Activated CD4-positive, CD25-positive, alpha-beta regulatory T cell treated with anti-CD3 and anti-CD28 coated beads, Interleukin-2, amount 50 U/mL, for 72 hours (primary cell): ENCODE data around the gene RALGPS1.

Source experiments
- DNase-seq: peaks from one replicate; pipeline ENCODE4 v3.0.0; 2021

The RALGPS1 gene

DNA sequence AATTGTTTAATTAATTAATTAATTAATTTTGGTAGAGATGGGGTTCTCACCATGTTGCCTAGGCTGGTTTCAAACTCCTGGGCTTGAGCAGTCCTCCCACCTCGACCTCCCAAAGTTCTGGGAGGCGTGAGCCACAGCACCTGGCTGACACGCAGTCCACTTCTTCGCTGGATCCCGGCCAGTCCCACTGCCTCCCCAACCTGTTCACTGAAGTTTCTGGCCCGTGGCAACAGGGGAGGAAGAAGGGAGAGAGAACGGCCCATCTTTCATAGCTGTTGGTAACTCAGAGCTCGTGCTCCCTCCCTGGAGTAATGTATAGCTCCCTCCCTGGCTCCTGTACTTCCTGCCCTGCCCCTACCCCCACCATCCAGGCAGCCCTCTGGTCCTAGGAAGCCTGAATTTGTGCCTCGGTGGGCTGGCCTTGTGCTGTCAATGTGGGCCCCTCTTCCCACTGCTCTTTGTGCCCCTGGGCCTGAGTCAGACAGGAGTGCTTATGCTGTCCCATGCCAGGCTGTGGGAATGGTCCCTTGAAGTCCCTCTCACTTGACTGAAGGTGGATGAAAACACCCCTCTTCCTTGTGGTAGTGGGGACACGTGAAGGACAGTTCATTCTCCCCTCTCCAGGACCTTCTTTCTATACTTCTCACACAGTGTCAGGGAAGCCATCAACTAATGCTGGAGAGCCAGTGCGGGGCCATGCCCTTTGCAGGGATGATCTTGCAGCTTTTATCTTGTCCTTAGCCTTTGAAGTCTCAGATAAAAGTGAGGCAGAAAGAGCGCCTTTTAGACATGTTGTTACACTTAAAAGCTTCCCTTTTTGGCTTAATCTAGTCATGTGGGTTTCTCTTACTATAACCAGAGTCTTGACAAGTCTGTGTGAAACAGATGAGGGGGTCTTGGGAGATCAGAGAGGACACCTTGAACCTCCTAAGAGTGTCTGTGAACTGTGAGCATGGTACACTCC, 169.8 kb downstream of the RALGPS1 start:
- no peak for DNase-seq

DNA sequence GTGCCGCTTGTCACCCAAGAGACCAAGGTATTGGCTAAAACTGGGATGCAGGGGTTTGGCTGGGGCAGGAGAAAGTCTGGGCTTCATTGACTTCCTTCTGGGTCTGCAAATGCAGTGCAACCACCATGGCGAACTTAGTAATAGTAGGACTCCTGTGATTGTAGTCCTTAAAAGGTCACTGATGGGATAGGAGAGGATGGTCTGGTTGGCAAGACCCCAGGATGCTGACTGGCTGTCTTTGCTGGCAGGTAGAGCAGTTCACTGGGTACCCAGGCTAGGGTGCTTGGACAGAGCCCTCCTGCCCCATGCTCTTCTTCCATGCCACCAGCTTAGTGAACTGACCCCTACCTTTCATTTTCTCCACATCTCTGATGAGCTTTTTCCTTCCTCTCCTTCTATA, 170.6 kb downstream of the RALGPS1 start:
- no peak for DNase-seq

DNA sequence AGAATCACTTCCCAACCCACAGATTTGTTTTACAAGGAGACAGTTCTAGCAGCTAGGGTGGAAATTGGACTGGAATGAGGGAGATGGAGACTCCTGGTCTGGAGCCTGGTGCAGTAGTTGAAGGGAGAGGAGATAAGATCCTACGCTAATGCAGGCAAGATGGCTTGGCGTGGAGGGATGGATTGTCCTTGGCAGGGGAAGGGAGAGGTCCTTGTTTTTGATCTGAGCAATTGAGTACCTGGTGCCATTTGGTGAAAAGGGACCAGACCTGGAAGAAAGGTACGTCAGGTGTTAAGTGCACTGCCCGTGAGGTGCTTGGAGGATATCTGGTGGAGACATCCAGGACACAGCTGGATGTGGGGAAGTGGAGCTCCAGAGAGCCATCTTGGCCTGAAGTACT, 172.2 kb downstream of the RALGPS1 start:
- DNase-seq = no peak

DNA sequence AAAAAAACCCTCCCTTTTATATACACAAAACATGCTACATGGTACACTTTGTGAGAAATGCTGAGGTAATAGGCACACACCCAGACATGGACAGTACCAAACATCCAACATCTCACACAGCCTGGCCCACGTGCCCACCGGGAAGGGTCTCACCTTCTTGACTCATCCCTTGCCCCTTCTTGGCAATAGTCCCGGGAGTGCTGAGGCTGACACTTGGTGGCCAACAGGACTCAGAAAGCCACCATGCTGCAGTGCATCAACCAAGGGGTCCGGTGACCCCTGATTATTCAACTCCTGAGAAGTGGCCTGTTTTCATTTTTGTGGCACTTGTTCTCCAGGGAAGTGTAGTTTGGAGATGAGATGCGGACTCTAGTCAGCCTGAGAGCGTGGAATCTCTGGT, 172.8 kb downstream of the RALGPS1 start:
- no peak for DNase-seq

DNA sequence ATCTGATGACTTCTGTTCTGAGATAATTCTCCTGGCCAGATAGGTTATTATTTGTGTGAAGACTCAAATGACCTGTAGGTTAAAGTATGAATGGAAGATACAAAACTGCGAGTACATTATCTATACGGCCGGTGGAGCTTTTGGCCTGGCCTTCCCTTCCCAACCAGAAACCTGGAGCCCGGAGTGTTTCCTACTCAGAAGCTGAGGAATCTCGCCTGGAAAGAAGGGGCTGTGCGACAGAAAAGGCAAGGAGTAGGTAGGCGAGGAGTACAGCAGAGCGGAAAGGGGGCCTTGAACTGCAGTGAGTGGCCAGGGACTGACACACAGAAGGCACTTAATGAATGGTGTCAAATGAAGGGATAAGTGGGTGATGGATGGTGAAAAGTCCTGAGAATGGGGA, 173.3 kb downstream of the RALGPS1 start:
- DNase-seq = no peak

DNA sequence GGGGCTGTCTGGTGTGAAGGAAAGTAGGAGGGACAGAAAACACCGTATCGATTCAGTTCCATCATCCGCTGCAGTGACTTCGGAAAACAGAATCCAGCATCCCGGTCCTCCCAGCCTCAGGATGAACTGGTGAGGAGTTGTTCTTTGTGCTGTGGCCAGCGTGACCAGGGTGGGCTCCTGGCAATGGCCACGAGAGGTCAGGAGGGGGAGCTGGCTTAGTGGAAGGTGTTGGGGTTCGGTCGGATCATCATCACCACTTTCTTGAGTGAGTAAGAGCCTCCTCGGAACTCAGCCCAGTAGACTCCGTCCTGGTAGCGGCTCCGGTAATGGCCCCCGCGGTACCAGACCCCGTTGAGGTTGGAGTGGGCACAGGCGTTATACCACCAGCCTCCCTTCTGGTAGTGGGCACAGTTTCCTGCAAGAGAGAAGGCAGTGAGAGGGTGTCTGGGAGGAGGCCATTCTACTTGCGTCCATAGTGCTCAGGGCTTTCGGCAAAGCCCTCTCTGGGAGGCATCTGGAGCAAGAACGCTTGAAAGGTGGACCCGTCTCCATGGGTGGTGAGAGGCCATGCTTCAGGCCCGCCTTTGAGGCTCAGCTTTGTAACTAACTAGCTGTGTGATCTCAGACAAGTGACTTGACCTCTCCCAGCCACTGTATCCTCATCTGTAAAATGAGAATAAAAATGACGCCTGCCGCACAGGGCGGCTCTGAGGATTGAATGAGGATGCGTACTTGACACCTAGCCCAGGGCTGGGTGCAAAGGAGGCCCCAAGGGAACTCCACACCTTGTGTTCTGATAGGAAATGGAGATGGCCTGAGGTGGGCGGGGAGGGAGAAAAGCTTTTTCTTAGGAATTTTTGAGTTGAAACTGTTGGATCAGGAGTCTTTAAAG, 174.4 kb downstream of the RALGPS1 start:
- no peak for DNase-seq

DNA sequence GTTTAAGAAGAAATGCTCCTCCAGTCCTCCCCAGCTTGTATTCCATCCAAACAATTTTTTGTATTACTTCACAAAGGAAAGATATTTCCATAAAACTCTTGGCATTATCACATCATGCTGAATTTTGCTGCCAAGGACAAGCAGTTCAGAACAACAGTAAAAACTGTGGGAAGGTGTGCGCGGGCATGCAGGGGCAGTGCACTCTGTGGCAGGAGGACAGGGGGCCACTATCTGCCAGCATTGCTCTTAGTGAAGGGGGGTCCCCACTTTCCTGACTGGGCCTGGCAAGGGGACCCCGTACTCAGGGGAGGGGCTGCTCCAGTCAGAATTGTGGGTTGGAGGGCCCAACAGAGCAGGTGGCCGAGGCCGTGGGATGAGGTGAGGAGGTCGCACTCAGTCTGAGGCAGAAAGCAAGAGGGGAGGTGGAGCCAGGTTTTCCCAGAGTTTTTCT, 175.1 kb downstream of the RALGPS1 start:
- DNase-seq = no peak

DNA sequence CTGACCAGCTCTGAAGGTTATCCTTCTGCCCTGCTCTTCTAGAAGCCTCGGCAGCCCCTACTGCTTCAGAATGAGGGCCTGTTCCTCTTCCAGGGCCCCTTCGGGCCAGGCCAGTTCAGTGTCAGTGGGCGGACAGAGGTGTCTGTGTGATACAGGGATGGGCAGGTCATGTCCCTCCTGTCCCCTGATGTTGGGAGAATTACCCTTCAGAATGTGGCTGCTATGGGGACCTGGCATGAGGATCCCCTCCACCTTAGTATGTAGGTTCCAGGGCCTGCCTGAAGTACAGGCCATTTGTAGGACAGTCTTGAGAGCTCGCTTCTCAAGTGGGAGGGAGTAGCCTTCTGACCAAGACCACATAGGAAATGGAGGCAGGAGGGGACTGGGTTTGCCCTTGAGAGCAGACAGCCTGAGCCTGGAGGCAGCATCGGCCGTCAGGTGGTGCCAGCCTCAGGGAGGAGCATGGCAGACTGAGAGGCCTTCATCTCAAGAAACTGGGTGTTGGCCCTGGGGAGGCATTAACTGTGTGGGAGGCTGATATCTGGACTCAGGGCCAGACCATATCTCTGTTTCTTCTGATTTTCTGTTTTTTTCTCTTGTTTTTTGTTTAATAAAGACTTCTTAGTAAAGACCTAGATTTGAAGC, 175.9 kb downstream of the RALGPS1 start:
- DNase-seq = no peak

DNA sequence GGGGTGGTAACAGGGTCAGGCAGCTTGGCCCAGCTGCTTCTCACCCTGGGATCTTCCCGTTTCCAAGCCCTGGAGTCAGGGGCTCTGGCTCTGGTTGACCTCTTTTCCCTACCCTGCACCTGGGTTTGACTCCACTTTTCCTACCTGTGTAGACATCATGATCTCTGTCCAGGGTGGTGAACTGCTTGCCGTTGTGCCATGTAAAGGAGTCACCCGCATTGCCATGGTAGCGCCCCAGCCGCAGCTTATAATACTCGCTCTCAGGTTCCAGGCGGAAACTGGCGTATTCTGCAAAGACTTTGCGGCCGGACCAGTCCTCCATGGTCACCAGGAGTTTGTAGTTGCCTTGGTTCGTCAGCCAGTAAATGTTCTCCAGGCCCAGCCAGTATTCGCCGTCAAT, 176.9 kb downstream of the RALGPS1 start:
- DNase-seq = no peak

DNA sequence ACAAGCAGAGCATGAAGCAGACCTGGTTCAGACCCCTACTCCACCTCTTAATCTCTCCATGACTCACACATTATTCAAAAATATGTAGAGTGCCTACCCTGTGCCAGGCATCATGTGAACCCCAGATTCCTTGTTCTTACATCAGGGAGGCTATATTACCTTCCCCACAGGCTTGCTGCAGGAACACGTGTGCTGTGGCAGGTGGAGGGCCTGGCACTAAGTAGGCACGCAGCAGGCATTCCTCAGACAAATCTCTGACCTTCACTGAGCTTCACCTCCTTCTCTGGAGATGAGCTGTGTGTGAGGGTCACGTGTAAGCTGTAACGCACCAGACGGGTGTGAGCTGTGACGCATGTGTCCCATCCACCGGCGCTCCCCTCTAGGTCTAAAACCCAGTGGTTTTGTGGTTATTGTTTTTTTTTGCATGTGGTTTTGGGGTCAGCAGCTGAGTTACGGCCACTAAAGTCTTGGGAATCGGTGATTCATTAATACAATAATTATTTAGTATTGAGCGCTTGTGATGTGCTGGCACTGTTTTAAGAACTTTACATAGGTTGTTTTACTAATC, 177.5 kb downstream of the RALGPS1 start:
- no peak for DNase-seq

DNA sequence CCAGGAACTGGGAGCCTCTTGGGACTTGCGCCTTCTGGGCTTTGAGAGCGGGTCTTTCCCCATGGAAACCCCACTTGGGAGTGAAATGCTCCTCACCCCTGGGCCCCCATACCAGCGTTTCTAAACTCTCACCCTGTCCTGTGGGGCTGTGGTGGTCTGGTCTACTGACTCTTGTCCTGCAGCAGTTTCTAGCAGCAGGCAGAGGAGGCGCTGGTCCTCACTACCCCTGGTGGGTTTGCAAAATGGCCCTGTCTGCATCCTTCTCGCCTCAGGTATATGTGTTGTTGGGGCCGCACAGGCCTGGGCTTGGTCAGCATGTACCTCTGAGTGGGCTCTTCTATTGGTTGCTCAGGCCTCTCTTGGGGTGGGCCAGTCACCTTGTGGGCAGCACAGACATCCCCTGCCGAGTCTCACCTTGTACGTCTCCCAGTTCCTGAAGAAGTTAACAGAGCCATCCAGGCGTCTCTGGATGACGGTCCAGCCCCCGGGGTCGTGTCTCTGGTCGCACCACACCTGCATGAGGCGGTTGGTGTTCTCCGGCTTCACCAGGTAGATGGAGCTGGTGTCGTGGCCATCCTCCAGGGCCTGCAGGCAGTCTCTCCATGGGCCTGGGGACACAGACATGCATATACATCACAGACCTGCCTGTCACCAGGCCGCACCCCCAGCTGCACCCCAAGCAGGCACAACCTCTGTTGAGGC, 178.9 kb downstream of the RALGPS1 start:
- DNase-seq = no peak

DNA sequence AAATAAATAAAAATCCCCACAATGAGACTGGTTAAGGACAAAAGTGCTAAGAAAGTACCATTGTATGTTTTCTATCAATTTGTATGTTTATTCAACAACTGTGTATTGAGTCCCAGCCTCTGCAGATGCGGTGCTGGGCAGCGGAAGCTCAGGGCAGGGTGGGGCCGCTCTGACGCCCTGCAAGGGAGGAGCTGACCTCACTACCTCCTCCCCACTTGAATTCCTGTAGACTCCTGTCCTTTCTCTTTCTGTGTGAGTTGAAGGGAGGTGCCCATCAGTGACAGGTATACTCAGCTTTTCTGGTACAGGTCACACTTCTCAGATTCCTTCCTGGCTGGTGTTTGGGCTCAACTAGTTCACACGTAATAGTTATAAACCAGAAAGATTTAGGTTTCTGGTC, 180.8 kb downstream of the RALGPS1 start:
- DNase-seq = no peak

DNA sequence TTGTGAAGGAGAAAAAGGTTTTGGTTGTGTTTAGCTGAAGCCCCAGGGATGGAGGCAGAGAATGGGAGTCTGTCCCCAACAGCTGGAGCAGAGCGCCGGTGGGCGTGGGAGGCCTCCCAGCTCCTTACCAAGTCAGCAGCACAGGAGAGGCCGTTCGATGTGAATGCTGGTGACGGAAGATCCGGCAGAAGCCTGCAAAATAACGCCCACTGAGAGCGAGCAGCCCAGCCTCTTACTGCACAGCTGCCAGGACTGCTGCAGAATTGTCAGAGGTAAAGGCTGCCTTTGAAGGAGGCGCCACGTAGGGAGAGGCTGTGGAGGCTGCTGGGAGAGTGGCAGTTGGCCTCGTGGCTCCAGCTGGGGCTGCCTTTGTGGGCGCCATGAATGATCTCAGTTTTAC, 181.6 kb downstream of the RALGPS1 start:
- no peak for DNase-seq

DNA sequence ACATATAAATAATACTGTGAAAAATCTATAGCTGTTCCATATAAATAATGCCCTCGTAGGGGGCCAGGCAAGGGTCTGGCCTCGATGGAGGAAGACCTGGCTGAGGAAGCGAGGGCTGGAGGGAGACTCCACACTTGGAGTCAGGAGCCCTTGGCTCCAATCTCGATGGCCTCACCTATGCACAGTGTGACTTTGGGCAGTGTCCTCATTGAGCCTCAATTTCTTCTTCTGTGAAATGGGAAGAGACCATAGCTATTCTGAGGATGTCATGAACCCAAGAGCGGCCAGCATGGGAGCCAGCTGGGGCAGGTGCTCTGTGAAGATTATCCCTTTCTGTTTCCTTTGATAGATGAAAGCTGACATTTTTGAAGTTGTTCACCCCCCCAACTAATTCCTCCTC, 183.1 kb downstream of the RALGPS1 start:
- no peak for DNase-seq

DNA sequence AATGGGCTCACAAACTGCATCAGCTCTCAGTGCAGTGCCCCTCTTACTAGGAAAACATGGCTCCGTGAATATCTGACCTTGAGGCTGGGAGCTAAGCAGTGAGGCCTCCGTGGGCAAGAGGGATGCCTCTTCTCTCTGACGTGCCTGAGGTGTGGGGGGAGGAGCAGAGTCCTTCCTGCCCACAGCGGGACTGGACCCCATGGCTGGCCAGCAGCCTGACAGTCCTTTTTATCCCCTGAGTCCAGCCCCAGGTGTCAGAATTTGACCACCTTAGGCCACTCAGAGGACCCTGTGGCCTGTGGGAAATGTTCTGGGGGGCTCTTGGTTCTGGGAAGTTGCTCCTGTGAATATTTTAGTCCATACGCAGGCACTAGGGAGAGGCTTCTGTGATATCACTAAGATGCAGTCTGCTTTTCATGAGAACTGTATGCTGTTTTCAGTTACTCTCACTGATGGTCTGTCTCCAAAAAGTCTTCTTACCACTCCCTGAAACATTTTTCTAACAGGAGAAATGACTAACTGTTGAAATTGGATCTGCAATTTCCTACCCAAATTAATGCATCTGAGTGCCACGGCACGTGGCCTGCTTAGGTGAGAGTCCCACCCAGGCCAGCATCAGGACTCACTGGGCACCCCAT, 184.5 kb downstream of the RALGPS1 start:
- DNase-seq = no peak

DNA sequence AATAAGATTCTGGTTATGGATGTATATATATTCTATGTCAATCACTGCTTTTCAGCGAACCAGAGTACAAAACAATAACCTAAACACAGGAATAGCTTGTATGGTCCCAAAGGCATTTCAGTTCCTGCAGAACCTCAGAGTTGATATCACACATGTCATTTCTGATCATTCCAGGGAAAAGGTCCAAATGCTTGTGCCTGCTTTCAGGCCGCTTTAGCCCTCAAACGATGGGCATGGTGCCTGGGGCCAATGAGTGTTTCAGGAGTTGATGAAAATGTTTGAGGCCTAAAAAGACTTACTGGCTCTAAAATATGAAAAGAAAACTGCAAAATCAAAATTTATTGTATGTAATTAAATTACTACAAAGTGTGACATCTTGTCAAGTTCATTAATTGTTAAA, 185.1 kb downstream of the RALGPS1 start:
- DNase-seq = no peak

DNA sequence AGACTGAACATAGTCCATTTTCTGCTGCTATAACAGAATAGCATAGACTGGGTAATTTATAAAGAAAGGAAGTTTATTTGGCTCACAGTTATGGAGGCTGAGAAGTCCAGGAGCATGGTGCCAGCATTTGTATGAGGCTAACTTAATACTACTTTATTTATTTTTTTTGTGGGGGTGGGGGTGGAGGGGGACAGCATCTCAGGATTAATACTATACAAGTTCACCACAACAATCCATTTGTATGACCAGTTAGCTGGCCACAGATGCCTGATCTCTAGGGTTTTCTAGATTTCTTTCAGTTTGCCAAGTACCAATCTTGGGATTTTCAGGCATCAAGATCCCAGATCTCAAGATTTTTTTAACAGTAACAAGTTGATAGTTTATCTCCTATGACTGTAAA, 187.6 kb downstream of the RALGPS1 start:
- no peak for DNase-seq

DNA sequence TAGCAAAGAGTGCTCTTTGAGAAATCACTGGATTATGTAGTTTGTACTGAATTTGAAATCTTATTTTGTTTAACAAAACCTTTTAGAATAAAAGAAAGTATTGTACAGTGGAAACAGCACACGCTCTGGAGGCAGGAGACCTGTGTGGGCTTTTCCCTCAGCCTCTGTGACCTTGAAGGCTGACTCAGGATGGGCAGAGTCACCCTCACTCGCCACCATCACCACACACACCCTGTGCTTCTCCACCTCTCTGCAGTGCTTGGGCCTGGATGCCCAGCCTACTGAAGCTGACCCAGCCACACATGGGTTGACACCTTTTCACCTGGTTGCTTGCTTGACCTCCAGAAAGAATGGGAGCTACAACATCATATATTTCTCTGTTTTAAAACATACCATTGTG, 188.2 kb downstream of the RALGPS1 start:
- no peak for DNase-seq

DNA sequence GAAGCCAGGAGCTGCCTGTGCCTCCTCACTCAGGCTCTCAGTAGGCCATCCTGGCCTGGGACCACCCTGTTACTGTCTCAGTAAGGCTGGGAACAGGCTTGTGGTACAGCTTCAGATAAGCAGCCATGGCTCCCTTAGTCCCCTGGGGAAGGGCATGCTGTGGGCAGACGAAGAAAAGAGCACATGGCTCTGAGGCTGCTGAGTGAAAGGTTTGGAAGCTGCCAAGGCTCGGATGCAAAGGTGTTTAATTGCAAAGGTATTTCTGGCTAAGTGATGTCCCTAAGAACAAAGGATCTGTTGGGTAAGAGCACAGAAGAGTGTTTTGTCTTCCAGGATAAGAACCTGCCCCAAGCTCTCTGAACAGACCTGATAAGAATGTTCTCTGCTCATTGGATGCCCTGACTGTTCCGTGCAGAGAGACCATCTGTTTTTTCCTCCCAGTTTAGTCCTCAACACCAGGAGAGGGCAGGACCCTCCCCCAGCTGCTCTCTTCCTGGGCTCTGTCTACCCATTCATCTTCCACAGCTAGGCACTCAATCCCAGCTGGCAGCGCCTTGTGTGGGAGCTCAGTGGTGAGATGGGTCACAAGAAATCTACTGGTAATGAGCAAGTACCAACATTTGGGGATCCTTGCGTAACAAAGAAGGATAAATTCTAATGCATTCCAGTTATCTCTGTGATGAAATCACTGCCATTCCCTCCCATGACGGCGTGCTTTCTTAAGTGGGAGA, 190.2 kb downstream of the RALGPS1 start:
- DNase-seq = no peak

DNA sequence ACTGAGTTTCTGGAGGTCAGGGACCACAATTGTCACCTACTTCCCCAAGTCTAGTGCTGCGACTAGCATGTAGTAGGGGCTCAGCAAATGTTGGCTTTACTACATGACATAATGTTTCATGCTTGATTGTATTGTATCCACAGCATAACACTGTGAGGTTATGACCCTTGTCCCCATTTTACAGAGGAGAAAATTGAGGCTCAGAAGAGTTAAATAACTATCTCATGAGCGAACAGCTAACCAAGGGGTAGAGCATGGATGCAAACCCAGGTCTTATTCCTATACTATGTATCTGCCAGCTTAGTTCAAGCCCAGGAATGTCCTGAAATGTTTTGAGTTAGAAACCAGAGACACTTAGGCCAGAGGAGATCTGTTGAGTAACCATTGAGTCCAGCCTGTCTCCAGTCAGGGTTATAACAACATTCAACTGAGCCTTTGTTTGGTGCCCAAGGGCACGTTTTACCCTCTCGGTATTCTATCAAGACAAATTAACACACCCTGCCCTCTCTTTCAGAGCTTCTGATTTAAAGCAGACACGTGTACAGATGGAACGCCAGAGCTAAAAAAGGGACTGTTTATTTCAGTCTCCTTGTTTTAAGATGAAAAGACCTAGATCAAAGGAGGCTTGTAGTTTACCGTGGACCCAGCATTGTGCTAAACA, 191.4 kb downstream of the RALGPS1 start:
- DNase-seq = no peak

DNA sequence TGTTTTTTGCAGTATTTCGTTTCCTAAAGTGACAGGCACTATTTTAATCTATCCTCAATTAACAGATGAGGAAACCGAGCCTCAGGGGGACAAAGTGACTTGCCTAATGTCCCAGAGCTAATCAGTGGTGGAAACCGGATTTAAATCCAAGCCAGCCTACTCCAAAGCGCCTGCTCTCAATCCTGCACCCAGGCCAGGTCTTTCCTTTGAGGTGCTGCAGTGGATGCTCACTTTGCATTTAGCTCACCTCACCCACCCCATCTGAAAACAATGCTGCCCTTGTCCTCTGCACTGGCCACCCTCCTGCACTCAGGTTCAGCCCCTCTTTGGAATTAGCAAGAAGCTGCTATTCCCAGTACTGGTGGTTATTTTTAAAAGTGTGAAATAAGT, 191.9 kb downstream of the RALGPS1 start:
- no peak for DNase-seq
